ENCODE data around the gene ATG16L2.

- no peak for TF ChIP-seq CTCF (IDR thresholded peaks at IDR 0.05)
- no peak for TF ChIP-seq POLR2A (IDR thresholded peaks at IDR 0.05)
Measured at GRCh38 chr11:72807792-72808191, 6.4 kb upstream of the ATG16L2 start.
